HG02763 (cell line): ENCODE results near the gene PHF2.

ENCODE experiments used
- ATAC-seq: cut with Tn5 transposase; IDR thresholded peaks from one replicate; pipeline ENCODE4 v1.9.1; 2021; ENCODE audit warnings: mild to moderate bottlenecking, moderate library complexity; ENCODE audit not compliant: unreplicated experiment

Gene PHF2

DNA sequence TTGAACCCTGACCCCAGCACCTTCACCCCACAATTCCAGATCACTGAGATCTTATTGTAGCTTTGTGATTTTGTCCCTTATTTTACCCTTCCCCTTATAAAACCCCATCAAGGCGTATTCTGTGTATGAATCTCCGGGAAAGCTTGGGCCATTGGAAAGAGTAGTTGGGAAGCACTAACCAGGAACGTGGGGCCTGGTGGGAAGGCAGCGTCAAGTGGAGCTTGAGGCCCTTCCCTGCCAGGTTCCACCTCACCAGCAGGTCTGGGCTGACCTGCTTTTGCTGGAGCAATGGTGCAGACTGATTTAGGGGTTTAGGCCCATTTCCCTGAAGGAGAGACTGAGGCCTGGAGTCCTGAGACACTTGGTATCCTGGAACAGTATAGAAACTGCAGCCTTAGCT lies 9.3 kb downstream of the PHF2 start:
- ATAC-seq, result no peak

DNA sequence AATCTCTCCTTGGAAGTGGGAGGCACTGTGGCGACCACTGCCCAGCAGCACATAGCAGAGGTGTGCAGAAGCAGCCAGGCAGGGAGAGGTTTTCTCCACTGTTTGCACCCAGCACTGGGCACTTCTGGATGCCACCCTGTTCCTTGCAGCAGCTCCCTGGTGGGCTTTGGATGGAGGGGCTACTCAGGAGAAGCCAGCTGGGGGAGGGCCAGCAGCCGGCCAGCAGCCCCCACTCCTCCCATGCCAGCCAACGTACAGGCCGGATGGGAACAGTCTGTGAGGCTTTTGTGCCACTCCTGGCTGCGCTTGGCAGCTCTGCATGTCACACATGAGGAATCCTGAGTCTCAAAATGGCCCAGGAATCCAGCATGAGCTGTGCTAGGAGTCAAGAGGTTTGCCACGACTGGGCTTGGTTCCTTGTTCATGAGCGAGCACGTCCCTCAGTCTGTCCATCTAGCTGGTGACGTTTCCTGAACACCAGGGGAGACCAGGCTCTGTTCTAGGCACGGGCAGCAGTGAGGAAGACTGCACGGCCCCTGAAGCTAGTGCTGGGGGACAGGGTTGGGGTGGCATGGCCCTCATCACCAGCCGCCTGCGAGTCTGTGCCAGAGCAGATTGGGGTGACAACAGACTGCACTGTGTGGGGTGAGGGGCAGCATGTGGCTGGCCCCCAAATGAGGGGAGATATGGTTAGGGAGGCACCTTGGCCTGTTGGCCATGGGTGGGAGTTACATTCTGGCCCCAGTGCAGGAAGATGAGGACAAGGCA lies 10.1 kb downstream of the PHF2 start:
- ATAC-seq, result no peak

DNA sequence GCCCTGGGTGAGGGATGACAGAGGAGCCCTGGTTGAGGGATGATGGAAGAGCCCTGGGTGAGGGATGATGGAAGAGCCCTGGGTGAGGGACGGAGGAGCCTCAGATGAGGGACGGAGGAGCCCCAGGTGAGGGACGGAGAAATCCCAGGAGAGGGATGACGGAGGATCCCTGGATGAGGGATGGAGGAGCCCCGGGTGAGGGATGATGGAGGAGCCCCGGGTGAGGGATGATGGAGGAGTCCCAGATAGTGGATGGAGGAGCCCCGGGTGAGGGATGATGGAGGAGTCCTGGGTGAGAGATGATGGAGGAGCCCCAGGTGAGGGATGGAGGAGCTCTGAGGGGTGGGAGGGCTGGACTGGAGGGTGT lies 10.9 kb downstream of the PHF2 start:
- no peak for ATAC-seq

DNA sequence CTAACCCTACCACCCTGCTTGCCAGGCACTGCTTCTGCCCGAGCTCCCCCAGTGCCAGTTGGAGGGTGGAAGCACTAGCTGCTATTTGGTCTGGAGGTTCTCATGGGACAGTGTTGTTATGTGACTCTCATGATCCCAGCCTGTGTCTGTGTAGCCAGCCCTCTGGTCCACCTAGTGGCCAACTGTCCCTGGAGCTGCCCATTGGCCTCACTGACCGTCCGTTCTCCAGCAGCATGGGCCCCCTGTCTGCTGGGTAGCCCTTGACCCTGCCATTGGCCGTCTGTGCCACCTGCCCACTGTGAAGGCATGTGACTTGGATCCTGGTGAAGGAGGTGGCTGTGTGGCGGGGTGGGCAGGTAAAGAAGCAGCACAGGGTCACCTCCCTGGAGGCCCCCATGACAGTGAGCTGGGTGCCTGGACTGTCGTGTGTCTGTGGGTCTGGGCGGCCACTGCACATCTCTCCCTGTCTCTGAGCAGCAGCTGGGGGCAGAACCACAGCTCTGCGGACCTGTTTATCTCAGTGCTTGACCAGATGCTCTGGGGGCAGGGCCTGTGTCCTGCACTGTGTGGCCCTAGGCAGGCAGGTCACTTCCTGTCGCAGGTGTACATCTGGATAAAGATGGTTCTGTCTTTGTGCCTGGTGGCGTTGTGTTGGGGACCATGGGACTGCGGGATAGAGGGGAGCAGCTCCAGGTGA lies 11.4 kb downstream of the PHF2 start:
- ATAC-seq, result no peak

DNA sequence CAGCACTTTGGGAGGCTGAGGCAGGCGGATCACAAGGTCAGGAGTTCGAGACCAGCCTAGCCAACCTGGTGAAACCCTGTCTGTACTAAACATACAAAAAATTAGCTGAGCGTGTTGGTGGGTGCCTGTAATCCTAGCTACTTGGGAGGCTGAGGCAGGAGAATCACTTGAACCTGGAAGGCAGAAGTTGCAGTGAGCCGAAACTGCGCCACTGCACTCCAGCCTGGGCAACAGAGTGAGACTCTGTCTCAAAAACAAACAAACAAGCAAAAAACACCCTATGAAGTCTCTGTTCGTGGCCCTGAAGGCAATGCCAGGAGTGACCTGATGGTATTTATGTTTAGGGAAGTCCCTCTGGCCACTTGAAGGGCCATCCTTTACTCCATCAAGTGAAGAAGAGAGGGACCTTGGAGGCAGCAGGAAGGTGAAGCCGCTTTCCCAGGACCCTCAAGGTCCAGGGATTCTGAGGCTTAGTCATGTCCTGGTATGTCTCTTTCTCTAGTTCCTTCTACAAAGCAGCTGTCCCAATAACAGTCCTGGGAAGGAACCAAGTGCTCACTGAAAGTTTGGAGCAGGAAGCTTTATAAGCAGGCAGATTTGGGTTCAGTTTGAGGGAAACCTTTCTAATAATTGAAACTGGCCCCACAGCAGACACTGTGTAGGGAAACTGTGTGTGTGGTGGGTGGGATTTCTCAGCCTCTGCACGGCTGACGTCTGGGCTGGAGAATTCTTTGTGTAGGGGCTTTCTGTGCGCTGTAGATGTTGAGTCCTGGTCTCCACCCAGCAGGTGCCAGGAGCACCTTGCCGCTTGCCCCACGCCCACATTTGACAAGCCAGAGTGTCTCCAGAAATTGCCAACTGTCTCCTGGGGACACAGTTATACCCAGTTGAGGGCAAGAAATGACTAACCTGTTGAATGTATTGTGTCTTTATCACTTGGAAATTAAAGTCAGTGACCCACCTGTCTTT lies 12.5 kb downstream of the PHF2 start:
- ATAC-seq, result no peak

DNA sequence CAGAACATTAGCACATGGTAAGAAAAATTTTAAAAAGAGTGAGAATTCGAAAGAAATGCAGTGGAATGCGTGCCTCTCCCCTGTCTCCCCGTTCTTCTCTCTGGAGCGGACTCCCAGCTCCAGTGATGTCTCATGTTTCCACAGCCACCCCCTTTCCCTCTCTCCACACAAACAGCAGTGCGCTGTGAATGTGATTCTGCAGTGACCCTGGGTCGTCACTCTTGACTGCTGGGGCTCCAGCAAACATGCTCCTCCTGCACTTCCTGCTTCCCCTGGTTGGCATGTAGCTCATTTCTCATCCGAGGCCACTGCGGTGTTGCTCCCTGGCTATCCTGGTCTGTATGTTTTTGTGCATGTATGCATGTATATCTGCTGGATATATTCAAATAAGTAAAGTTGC lies 13.3 kb downstream of the PHF2 start:
- no peak for ATAC-seq

DNA sequence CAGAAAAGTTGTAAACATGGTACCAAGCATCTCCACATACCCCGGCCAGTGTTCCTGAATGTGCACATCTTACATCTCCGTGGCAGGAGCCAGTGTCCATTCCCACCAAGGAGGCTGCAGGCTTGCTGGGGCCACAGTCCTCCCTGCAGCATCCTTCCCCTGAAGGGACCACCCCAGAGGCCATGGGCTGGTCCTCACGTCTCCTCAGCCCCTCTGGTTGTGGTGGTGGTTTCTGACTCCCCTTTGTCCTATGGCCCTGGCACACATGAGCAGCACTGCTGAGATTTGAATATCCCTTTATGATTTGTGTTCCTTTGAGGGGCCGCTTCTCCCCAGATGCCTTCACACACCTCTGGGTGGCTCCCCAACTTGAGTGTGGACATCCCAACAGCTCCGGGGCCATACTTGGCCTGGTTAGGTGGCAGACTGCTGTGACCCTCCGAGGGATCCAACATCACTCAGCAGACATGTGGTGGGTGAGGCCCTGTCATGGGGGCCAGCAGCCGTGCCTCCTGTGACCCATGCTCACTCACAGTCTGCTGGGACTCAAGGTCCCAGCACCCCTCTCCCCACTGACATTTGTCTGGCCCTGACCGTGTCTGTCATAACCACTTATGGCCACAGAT lies 14.3 kb downstream of the PHF2 start:
- no peak for ATAC-seq

DNA sequence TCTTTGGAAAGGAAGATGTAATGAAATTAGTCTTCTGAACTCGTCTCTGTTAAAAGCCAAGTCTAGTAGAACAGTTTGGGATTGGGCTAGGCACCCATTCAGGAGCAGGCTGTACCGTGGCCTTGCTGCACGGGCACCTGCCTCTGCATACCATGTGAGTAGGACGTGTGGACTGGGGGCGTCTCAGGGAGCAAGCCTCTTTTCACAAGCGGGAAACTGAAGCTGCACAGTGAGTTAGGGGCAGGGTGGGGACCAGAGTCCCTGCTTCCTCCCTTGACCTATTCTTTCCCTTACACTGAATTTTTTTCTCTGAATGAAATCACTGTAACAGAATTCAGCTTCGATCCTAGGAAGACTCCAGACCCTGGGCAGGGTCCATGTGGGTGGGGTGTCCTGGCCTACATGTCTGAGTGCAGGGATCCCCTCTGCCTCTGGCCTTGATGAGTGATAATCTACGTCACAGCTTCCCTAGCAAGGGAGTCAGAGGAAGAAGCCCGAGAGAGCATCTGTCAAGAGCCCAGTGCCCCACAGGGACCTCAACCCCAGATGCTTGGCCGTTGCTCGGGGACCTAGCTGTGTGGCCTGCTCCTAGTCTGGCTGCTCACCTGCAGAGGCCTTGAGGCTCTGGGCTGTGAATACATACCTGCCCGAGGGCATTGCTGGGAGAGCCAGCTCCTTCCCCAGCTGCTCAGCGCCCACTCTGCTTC lies 15.1 kb downstream of the PHF2 start:
- no peak for ATAC-seq

DNA sequence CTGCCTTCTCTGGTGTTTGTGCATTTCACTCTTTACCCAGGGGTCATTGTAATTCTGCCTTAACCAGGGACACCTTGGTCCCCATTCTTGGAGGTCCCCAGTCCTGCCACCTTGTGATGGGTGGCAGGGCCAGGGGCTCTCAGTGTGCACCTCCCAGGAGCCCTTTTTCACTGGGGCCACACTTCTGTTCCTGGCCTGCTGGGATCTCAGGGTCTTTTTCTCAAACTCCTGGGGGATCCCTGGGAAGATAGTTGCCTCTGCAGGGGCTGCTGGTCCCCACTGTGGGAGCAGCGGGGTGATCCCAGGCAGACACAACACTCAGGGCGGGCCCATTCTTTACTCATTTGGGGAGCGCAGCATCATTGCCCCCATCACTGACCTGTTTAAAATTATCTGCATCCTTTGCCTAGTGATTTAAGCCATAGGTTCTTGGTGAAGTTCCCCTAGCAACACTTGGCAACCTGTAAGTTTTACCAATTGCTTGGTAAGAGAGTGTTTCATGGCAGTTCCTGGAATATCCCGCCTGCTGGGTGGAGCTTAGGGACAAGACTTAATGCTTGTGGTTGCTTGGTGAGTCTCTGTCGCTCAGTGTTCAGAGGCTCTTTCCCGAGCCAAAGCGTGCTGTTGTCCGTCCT lies 15.7 kb downstream of the PHF2 start:
- ATAC-seq, result no peak

DNA sequence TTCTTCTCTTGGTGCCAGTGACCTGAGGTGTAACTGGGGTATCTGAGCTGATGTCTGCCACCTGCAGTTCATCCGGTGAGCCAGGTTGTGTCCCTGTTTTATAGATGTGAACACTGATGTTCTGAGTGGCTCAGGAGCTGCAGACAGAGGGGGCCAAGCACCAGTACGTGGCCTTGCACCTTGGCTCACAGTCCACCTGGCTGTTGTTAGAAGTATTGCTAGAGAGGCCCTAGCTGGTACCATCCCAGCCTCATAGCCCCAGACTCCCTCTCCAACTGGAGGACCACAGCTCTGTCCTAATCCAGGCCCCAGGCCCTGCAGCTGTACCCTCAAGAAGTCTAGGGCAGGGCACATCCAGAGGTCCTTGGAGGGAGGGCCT lies 16.2 kb downstream of the PHF2 start:
- ATAC-seq, result no peak

DNA sequence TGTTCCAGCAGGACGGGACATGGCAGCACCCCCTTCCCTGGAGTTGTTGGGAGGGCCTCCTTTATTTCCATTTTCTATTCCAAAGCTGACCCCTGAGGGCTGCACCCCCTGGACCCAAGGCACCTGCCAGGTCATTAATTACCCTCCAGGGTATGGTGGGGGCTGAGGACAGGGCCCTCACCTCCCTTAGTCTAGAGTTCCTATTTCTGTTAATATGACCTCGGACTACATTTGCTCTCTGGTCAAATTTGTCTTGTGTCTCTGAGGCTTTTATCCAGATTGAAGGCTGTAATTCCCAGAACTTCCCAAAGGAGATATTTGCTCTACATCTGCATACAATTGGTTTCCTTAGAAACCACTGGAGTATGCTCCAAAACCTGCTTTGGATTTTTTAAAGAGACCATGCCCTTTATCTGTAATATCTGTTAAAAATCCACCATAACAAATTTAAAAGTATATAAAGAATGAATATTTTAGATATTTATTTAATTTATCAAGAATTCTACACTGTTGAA lies 16.8 kb downstream of the PHF2 start:
- no peak for ATAC-seq

DNA sequence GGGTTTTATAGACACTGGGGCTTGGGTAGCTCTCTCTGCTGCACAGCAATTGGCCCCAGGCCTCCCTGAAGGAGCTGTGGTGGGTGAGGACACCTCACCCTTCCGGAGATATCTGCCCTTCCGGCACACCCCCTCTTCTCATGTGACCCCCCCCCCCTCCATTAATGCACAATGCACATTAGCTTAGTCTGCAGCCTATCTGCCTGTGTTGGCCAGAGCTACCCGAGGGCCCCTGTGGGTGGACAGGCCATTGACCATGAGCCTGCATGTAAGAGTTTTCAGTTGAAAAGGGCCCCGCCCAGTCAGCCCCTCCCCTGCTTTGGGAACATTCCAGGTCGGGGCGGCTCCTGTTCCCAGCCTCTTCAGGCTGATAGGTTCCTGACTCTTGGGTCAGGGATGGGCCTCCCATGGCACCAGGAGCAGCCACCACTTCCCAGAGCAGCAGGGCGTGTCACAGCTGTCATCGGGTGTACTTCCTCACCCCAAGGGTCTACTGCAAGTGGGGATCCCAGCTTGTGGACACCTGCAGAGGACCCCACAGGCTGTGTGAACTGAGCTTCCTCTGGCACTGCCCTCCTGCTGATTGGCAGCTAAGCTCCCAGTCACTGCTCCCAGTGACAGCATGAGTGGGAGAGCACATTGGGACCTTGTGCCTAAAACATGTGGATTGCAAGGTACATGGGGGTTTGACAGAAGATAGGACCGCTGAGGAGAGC lies 17.8 kb downstream of the PHF2 start:
- ATAC-seq, result no peak

DNA sequence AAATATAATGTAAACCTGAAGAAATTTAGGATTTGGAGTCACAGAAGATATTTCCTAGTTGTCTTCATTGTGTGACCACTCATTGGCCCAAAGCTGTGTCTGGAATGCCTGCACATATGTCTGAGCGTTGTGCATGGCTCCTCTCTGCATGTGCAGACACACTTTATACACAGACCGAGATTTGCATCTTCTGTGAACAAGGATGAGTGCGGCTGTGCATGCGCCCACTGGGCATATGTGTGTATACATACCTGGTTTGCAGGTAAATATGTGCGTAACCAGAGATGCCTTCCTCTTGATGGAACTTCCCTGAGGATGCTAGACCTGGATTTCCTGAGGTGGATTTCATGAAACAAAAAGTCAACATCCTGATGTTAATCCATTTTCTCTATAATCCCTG lies 19.1 kb downstream of the PHF2 start:
- no peak for ATAC-seq

DNA sequence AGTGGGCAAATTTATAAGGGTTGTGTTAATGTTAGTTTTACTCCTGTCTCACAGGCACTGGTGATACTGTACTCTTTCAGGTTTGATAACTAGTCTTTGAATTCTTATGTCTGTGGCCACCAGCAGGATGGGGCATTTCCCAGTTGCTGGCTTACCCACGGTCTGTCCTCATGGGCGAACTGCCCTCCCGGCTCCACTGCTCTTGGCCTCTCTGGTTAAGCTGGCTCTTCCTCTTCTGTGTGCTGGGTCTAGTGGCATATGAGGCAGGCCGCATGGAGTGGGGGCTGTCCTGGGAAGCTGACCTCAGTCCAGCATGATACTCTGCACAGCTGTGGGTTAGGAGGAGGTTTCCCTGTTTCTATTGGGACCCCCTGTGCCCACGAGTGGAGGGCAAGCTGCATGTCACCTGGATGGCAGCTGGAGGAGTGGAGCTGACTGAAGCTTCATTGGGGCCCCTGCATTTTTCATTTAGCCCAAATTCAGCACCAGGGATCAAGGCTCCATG lies 19.5 kb downstream of the PHF2 start:
- no peak for ATAC-seq

DNA sequence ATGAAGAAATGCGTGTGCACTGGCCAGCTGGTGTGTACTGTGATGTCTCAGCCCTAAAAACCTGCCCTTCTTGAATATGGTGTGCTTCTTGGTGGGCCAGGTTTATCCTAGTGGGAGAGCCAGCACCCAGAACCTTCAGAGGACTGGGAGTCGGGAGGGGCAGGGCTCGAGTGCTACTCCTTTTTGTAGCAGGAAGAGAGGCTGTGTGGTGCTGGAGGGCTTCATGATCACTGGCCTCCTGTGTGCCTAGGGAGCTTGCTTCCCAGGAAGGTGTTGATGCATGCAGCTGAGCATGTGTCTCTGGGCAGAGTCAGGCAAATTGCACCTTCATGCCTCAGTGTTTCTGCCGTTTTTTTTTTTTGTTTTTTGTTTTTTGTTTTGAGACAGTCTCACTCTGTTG lies 20.0 kb downstream of the PHF2 start:
- no peak for ATAC-seq

DNA sequence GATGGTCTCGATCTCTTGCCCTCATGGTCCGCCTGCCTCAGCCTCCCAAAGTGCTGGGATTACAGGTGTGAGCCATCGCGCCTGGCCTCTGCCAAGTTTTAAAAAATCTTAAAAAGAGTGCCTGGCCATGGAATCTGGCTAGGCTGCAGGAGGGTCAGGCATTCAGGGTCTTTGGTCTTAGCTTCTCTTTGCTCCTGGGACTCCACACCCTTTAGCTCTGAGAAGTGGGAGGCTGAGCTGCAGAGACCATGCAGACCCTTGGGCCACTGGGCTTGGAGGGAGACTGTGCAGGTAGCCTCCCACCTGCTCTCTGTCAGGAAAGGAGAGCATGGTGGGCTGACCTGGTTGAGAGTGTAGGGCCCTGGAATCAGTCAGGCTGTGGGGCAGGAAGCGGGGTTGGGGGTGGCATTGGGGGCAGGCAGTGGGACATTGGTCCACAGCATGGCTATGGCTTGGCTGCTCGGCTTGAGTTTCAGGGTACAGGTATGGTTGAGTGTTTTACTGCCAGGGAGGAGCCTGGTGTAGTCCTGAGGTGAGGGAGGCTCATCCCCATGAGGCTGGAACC lies 20.8 kb downstream of the PHF2 start:
- ATAC-seq, result no peak

DNA sequence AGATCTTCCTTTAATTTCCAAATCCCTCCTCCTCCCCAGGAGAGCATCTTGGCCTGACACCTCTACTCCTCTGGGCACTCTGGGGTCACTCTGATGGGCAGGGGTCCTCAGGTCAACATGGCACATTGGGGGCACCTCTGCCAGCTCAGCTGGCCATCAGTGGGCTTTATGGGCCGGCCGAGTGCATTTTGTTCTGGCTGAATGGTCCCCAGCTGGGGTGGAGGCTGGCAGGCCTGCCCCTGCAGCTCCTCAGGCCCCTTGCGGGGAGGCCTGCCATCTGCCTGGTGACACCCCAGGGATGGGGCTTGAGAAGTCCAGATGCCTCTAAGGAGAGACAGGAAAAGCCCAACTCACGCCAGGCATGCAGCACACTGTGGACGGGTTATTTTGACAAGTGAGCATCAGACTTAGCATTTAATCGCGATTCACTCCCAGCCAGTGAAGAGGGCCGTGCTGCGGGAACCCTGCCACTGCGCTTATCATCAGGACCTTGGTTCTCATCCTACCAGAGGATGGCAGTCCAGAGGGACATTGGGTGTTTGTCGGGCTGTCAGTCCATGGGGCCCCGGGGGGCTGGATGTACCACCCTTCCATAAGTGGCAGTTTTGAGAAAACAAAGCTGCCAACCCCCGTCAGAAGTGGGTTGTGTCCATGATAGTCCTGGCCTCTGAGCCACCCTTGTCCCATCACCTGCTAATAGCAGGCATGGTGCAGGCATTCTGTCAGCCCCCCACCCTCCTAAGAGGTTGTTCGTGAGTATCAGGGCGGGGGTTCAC lies 21.7 kb downstream of the PHF2 start:
- ATAC-seq, result no peak

DNA sequence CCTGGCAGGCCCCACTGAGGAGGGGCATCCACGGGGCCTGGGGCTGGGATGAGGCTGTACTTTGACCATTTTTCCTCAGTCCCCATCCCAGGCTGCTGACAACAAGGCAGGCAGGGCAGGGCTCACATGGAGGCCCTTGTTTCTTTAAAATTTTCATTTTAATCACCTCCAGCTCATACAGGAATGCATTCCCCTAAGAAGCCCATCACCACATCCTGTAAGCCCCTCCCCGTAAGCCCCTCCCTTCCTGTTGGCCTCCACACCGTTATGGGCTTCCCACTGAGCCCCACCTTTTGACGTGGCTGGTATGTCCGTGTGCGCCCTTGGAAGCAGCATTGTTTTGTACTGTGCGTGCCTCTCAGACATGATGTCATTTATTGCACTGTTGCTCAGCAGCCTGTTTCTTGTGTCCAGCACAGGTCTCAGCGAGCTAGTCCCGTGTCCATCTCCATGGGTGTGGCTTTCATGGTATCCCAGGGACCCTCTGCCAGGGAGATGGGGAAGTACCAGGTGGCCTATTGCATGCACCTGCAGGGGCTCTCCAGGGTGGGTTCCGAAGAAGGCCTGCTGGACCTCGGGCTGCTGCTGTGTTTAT lies 22.4 kb downstream of the PHF2 start:
- no peak for ATAC-seq
